GM19023 (cell line): Measurements from ENCODE around the gene ZNF236.
"Not testable (repeated sequence)": the region's sequence is repeated elsewhere in the genome, so short reads cannot be mapped to it uniquely, and the experiment has no call there.

ENCODE experiments used
- ATAC-seq: cut with Tn5 transposase; IDR thresholded peaks from one replicate; pipeline ENCODE4 v1.9.1; 2021; ENCODE audit warnings: mild to moderate bottlenecking, moderate library complexity; ENCODE audit not compliant: unreplicated experiment

The ZNF236 gene

DNA sequence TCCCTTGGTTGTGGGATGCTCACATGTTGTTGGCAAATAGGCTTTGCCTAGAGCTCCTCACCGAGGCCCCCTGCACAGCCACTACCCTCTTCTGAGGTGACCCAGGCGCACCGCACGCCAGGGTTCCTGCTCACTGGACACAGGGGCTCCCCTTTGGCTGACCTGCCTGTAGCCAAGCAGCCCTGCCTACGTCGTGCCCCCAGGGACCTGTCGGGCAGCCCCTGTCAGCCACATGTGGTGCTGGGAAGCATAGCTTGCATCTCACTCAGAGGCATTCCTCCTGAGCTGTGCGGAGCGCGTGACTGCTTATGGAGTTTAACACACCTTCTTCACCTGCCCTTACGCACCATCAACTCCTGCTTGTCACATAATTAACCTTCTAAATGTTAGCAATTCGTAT lies 116.3 kb downstream of the ZNF236 start:
- no peak for ATAC-seq

DNA sequence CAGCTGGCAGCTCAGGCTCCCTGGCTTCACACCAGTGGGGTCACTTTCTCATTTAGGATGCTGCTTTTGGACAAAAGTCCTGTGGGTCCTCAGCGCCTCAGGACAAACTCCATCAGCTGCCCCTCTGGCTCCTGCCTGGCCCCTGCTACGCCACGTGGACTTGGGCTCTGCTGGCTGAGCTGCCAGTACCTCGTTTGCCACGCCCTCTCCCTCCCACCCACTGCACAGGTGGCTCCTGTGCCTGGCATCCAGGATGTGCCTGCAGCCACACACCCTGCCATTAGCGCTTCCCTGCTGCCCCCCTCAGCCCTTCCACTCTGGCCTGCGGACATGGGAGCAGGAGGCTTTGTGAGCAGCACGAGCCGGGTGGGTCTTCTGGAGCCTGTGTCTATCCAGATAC lies 118.9 kb downstream of the ZNF236 start:
- ATAC-seq, result no peak

DNA sequence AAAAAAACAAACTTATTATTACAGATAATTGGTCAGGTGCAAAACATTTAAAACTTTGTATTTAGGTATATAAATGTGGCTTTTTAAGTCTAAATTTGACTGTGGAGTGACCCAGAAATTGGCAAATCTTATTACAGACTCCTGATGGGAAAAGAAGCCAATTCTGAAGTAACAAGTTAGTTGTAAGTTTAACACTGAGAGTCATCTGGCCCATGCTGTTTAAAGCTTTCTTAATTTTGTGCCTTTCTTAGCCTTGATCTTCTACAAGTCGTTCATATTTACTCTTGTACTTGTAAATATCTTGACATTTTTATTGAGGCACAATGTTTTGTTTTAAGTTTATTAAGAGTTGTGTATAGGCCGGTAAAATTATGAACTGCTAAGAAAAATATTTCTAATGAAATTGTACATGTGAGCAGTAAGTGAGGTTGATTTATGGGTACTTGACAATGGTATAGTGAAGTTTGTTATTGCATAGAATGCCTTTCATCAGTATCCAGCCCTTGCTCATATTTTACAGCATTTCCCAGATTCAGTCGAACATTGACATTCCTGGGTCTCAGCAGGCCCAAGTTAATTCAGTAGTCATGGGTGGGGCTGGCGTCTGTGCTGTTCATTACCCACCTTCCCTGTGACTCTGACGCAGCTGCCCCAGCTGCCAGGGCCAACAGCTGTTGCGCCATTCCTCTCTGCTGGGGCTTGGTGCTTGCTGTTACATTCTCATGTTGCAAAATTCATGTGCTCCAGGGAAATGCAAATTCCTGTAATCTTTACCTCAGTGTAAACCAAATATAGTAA lies 121.4 kb downstream of the ZNF236 start:
- ATAC-seq, result no peak

DNA sequence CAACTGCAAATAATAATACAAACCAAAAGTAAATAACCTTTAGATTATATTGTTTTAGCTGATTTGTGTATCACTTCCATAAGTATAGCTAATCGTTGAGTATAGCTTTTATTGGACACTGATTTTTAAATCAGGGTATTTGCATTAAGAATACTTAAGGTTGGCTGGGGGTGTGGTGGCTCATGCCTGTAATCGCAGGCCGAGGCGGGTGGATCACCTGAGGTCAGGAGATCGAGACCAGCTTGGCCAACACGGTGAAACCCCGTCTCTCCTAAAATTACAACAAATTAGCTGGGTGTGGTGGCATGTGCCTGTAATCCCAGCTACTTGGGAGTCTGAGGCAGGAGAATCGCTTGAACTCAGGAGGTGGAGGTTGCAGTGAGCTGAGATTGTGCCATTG lies 122.0 kb downstream of the ZNF236 start:
- not testable (repeated sequence) for ATAC-seq

DNA sequence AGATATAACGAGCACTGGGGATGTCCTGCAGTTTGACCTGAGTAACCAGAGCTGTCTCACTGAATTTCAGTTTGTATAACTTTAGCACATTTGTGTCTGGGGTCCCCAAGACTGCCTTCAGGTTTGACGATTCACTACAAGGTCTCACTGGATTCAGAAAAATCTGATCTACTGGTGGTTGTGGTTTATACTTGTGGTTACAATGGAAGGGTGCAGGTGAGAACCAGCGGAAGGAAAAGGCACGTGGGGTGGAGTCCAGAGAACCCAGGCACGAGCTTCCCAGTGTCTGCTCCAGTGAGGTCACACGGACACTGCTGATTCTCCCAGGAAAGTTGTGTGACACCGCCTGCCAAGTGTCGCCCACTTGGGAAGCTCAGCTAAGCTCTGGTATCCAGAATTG lies 126.0 kb downstream of the ZNF236 start:
- ATAC-seq, result no peak

DNA sequence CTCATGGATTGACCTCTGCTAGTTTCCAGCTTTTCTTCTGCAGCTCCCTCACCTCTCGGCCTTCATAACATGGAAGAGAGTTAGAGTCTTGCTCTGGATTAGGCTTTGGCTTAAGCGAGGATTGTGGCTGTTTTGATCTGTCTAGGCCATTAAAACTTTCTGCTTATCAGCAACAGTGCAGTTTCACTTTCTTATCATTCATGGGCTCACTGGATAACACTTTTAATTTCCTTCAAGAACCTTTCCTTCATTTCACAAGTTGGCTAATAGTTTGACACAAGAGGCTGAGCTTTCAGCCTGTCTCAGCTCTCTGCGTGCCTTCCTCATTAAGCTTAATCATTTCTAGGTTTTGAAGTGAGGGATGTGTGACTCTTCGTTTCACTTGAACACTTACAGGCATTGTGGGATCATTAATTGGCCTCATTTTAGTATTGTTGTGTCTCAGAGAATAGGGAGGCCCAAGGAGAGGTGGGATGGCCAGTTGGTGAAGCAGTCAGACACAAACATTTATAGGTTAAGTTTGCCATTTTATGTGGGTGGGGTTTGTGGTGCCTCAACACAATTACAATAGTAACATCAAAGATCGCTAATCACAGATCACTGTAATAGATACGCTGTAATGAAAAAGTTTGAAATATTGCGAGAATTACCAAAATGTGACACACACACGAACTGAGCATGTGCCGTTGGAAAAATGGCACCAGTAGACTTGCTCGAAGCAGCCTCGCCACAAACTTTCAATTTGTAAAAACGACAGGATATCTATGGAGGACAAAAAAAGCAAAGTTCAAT lies 129.3 kb downstream of the ZNF236 start:
- ATAC-seq, result no peak

DNA sequence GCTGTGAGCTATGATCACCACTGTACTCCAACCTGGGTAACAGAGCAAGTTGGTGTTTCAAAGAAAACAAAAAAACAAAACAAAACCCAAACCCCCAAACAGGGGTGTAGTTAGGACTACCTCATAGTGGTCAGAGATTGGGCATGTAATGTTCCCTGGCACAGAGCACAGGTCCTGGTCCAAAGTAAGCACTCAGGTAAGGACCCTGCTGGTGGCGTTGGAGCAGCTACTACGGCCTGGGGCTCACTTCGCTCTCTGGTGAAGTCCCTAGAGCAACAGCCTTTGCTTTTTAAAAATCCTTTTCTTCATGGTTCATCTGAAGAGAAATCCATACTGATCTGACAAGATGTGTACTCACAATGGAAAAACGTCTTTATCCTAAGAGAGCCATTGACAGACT lies 130.4 kb downstream of the ZNF236 start:
- no peak for ATAC-seq

DNA sequence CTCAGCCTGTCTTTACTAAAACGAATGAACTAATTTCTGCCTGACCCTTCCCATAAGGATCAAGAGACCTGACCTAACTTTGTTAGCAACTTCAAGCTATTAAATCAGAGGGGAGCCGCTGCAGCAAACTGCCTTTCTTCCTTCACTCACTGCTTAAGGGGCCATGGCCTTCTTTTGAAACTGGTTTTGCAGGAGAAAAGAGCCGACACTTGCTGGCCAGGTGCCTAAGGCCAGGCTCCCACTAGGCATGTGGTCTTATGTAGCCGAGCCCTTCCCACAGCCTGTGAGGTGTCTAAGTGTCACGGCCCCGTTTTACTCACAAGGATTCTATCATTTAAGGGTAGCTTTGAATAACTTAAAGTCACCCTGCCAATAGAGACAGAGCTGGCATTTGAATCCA lies 130.8 kb downstream of the ZNF236 start:
- no peak for ATAC-seq

DNA sequence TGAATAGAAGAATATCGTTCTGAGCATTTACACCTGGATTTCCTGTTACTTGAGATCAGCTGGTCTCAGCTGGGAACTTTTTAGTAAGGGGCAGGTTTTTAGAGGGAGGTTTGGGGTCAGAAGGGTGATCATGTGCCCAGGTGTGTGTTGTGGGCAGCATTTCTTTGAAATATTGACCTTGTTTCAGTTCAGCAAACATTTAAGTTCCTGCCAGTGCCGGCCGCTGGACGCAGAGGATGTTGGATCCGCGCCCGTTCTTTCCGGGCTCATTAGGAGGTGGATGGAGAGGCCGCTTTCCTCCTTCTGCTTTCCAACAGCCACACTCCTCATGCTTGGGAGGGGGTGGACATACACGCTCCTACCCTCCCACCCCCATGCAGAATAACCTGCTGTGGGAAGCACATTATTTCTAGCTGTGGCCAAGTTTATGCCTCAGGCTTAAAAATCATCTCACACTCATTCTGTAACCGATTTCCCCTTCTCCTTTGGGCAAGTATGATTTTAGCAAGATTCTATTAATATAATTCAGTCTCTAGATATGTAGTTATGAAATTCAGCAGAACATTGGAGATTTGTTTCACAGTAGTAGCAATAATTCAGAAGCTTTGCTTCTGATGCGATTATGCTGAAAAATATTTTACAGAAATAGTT lies 131.4 kb downstream of the ZNF236 start:
- ATAC-seq, result no peak

DNA sequence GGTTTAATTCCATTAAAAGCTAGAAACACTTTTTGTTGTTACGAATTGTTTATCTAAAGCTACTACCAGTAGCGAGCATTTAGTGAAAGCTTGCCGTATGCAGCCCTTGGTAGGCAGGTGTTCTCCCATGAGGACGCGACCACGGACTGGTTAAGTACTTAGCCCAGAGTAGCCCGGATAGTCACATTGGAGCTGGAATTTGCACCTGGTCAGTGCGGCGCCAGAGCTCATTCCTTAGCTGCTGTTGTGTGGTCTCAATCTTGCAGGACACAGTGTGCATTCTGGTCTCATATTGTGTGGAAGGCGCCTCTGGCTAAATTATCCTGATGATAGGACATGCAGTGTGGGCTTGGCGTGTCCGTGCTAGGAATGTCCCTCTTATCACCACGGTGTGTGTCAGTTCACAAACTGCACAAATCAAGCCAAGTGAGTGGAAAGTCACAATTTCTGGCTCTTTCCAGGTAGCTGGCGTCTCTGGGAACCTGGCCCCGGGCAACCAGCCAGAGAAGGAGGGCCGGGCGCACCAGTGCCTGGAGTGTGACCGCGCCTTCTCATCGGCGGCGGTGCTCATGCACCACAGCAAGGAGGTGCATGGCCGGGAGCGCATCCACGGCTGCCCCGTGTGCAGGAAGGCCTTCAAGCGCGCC lies 133.3 kb downstream of the ZNF236 start:
- ATAC-seq, result no peak

DNA sequence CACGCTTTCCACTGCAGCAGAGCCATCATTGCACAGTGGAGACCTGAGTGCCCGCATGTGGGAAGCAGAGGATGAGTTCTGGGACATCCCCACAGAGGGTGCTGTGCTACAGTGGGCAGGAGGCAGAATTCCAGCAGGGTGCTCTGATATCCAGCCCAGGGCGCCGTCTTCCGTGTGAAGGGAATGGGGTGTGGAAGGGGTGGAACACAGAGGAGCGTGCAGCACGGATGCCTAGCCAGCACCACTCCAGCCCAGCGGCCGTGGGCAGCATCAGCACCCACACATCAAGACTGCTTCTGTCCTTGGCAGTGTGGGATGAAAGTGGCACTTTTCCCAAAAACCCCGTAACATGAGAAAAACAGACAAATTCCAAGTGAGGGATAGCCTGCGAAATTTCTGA lies 134.3 kb downstream of the ZNF236 start:
- no peak for ATAC-seq

DNA sequence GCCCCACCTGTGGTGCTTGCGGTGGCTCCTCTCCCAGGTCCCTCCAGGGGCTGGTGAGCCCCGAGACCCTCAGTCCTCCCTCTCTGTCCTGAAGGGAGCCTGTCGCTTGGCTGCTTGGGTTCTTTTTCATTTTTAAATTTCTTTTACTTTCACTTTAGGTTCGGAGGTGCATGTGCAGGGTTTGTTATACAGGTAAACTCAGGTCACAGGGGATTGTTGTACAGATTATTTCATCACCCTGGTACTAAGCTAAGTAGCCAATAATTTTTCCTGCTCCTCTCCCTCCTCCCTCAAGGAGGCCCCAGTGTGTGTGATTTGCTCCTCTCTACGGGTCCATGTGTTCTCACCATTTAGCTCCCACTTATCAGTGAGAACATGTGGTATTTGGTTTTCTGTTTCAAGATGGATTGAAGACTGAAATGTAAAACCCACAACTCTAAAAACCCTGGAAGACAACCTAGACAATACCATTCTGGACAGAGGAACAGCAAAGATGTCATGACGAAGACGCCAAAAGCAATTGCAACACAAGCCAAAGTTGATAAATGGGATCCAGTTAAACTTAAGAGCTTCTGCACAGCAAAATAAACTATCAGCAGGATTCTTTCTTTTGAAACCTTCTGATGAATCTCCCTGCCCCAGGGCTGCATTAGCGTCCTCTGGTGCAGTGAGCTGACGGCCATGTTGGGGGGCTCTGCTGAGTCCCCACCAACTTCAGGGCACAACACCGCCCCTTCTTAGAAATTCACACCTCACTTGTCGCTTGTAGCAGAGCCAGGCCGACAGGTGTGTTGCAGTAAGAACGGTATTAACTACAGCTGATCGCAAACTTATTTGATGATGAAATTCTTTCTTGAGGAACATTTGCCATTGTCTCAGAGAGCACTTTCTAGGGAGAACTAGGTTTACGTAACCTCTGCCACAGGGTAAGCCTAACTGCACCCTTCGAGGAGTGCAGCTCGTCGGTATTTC lies 135.3 kb downstream of the ZNF236 start:
- no peak for ATAC-seq

DNA sequence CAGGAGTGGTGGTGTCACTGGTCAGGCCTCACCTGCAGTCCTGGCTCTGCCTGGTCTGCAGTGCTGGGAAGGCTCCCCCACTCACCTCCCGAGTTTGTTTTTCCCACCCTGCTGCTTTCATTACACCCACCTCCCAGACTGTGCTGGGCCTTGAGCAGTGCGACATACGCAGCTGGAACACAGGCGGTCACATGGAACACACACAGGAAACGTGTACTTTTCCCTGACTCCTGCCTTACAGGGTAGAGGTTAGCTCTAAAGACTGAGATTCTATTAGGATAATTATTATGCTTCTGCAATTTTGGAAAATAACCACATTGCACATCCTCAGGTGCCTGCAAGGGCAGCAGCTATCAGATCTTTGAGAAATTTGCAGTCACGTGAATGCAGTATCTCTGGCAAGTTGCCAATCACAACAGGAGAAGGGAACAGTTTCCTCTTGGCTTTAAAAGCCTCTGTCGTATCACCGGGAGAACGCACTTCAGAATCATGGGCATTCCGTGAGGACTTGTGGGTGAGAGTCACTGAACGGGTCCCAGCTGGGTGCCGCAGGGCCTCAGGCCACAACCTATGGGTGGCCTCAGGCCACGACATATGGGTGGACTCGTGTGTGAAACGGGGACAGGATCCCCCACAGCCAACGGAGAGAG lies 136.5 kb downstream of the ZNF236 start:
- ATAC-seq, result no peak

DNA sequence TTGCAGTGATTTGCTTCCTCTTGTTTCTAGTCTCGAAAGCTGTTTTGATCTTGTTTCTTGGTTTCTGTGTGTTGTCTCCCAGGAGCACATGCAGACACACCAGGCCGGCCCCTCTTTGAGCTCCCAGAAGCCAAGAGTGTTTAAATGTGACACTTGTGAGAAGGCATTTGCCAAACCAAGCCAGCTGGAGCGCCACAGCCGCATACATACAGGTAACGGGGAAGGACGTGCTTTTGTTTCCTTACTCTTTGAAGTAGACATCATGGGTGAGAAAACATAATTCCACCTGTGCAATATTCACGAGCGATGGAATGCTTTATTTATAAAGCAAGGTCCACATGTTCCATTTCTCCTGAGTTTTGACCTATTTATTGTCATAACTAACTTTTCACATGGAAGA lies 137.2 kb downstream of the ZNF236 start:
- no peak for ATAC-seq

DNA sequence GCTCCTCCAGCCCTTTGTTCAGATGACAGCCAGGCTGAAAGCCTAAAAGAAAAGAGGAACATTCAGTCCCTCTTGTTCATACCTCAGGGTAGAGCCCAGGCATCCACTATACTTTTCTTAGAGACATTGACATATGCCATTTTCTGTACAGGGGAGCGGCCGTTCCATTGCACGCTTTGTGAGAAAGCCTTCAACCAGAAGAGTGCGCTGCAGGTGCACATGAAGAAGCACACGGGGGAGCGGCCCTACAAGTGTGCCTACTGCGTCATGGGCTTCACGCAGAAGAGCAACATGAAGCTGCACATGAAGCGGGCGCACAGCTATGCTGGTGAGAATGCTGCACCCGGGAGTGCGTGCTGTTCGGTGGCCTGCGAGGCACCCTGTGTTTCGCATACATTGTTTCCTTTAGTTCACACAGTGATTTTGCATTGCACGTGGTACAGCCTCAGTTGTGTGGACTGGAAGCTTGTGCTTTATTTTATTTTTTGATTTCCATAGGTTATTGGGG lies 138.2 kb downstream of the ZNF236 start:
- ATAC-seq, result no peak

DNA sequence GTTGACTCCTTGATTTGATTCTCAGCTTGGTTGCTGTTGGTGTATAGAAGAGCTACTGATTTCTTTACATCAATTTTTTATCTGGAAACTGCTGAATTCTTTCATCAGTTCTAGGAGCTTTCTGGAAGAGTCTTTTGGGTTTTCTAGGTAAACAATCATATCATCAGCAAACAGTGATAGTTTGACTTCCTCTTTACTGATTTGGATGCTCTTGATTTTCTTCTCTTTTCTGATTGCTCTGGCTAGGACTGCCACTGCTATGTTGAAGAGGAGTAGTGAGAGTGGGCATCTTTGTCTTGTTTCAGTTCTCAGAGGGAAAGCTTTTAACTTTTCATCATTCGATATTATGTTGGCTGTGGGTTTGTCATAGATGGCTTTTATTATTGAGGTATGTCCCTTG lies 140.5 kb downstream of the ZNF236 start:
- ATAC-seq, result no peak

DNA sequence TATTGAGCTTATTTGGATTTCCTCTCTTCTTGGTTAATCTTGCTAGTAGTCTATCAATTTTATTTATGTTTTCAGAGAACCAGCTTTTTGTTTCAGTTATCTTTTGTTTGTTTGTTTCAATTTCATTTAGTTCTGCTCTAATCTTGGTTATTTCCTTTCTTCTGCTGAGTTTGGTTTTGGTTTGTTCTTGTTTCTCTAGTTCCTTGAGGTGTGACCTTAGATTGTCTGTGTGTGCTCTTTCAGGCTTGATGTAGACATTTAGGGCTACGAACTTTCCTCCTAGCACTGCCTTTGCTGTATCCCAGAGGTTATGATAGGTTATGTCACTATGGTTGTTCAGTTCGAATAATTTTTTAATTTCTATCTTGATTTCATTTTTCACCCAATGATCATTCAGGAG lies 141.6 kb downstream of the ZNF236 start:
- ATAC-seq, result no peak

DNA sequence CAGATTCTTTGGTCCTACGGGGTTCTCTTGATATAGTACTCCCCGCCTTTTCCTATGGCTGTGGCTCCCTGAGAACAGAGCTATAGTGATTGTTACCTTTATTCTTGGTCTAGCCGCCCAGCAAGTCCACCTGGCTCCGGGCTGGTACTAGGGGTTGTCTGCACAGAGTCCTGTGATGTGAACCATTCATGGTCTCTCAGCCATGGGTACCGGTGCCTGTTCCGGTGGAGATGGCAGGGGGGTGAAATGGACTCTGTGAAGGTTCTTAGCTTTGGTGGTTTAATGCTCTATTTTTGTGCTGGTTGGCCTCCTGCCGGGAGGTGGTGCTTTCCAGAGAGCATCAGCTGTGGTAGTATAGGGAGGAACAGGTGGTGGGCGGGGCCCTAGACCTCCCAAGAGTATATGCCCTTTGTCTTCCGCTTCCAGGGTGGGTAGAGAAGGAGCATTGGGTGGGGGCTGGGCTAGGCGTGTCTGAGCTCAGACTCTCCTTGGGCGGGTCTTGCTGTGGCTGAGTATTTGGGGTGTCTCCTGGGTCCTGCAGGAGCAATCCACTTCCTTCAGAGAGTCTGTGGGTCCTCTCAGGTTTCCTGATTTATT lies 143.3 kb downstream of the ZNF236 start:
- peak; percentile 64 for ATAC-seq

DNA sequence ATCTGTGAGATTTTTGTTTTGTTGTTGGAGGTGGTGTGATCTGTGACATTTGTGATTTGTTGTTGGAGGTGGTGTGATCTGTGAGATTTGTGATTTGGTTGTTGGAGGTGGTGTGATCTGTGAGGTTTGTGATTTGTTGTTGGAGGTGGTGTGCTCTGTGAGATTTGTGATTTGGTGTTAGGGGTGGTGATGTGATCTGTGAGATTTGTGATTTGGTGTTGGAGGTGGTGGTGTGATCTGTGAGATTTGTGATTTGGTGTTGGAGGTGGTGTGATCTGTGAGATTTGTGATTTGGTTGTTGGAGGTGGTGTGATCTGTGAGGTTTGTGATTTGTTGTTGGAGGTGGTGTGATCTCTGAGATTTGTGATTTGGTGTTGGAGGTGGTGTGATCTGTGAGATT lies 144.9 kb downstream of the ZNF236 start:
- ATAC-seq, result not testable (repeated sequence)
